HL-60 (cell line): ENCODE measurements around the gene RPL21.
A peak's percentile ranks its signal among the peaks of the same experiment; 100 is the strongest.

ENCODE experiments used
- CTCF ChIP-seq: IDR thresholded peaks from one replicate; pipeline ENCODE4 v1.5.1; 2011; ENCODE audit warnings: low read length, control low read depth, inconsistent platforms; ENCODE audit not compliant: insufficient read depth
- GABPA ChIP-seq: IDR thresholded peaks from 2 replicates; pipeline ENCODE4 v1.6.1; 2012; ENCODE audit warnings: low read depth
- POLR2AphosphoS5 ChIP-seq: IDR thresholded peaks from 2 replicates; pipeline ENCODE4 v1.6.1; 2012; ENCODE audit warnings: low read depth
- REST ChIP-seq: IDR thresholded peaks from 2 replicates; pipeline ENCODE4 v1.6.1; 2012; ENCODE audit warnings: low read depth; ENCODE audit not compliant: insufficient replicate concordance
- SPI1 ChIP-seq: IDR thresholded peaks from 2 replicates; pipeline ENCODE4 v1.6.1; 2012; ENCODE audit warnings: low read depth, mild to moderate bottlenecking, borderline replicate concordance

- no peak for TF ChIP-seq CTCF
- no peak for TF ChIP-seq POLR2AphosphoS5
- no peak for TF ChIP-seq GABPA
- no peak for TF ChIP-seq REST
- peak; percentile 23; the same call in 1 of the 2 replicates for TF ChIP-seq SPI1
Measured at GRCh38 chr13:27267596-27267995, 16.2 kb downstream of the RPL21 start.
